GM21825 (cell line): ENCODE results near the gene CACNG3.

Experiments
- ATAC-seq: cut with Tn5 transposase; IDR thresholded peaks from one replicate; pipeline ENCODE4 v1.9.1; 2021; ENCODE audit warnings: mild to moderate bottlenecking, moderate library complexity; ENCODE audit not compliant: unreplicated experiment

Gene CACNG3

DNA sequence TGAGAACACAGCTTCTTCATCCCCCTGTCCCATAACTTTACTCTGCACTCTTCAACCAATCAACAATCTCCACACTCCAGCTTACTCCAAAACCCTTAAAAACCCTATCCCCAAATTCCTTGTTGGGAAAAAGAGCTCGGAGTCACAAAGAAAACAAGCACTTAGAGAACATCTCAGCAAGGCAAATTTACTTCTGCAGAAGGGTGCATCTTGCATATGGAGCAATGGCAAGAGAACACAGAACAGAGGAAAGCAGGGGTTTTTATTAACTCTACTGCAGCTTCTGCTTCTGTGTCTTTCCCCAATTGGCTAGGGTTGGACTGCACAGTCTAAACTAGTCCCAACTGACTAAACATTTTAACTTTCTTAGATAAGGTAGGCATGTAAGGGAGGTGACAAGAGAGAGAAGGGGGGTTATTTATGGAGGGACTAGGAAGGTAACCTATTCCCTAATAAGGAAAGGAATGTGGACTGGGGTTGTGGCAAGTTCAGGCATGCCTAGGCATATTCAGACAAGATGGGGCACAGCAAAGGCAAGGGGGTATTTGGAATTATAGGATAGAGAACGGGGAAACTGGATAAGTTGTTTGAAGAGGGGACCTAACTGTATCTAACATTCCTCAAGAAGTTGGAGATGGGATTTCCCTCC is 125.5 kb downstream of the CACNG3 start:
- no peak for ATAC-seq

DNA sequence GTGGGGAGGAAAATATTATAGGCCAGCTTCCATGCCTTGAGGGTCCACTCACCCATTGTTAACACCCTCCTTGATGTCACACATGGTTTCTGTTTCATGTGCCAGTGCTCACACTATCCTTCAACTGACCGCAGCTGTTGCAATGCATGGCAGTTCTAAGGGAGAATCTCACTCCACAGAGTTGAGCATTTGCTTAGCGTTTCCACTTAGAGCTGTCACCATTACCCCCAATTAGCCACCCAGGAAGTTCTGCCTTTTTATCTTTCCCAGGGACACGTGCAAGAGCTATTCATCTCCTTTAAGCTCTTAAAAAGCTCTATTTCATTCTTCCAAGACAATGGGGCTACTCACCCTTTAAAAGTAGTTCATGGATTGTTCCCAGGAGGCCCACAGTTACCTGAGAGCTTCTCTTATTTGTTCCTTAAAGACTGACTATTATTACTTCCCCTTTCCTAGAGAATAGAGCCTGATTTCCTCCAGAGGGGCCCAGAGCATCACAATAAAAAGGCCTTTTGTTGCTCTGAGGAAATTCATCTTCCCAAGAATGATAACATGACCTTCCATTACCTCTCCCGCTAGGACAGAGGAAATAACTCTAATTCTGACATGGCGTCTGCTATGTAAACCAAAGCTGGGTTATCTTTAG is 126.8 kb downstream of the CACNG3 start:
- no peak for ATAC-seq

DNA sequence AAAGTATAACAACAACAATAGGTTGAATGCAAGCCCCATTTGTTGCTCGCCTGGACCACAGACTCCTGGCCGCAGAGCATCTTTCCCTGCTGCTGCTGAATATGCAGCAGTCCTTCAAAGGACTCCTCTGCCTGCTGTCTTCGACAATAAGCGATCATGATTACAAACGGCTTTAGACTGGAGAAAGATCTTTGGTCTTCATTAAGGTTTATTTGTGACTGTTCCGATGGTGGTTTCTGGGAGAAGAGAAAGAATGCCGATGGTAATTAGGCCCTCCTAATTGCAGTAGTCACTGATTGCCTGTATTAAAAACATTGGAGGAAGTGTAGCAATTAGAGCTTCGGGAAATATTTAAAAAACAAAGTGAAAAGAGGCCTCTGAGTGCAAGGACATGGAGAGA is 138.2 kb downstream of the CACNG3 start:
- ATAC-seq: no peak

DNA sequence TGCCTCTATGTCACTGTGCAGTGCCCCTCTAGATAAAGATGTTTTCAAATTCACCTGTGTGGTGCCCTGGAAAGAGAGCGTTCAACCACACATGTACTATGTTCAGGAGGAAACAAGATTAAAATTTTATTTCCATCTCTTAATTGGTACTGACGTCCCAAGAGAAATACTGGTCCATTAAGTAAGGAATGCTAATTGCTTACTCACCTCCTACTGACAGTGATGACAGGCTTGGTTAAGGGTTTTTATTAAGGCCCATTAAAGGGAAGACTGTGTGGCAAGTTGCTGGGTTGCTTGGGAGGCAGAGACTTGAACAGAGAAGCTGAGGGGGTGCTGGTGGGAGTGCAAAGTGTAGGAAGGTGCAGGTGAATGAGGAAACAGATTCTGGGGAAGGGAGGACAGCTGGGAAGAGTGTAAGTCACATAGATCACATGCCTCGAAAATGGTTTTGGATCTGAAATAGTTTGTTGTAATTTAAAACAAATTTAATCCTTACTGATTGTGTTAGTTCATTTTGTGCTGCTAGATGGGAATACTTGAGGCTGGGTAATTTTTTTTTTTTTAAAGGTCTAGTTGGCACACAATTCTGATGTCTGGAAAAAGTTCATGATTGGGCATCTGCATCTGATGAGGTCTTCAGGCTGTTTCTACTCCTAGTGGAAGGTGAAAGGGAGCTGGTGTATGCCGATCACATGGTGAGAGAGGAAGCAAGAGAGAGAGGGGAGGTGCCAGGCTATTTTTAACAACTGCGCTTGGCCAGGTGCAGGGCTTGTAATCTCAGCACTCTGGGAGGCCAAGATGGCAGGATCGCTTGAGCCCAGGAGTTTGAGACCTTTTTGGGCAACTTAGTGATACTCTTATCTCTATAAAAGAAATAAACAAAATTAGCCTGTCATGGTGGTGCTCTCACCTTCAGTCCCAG is 140.5 kb downstream of the CACNG3 start:
- no peak for ATAC-seq

DNA sequence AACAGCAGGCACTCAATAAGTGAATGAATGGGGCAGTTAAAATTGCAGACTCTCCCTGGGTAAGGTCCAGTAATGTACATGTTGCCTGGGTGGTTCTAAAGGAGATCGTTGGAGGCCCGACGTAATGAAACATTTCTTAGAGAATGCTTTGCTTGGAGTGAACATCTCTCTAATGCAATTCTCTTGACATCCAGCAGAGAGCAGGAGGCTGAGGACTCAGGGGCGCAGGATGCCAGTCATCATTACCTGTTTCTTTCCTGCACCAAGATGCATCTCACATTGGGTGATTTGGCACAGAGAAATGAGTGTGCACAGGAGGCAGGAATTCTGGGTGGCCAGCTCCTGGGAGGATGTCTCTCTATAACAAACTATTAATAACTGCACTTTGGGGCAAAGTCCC is 152.9 kb downstream of the CACNG3 start:
- ATAC-seq: no peak
